Astrocyte (in vitro differentiated cells and primary cell): ENCODE data around the gene SALL2. TPM values are rescaled to one million over a fixed set of nuclear protein-coding genes. Genes with fewer than 3 reads are reported as not detected.

Experiments
- DNase-seq: peaks from one replicate; pipeline ENCODE4 v3.0.0-alpha.2; 2010; ENCODE audit warnings: low read depth
- FAIRE-seq: peaks from 2 replicates; lab custom pipeline; 2011; peaks lifted over from hg19 to GRCh38; lab: Jason Lieb, UNC
- H2AFZ ChIP-seq: 2 replicates; pipeline ENCODE4 v1.6.0; 2012; ENCODE audit warnings: low read depth, low read length, inconsistent platforms
- H3K27ac ChIP-seq: 2 replicates; pipeline ENCODE4 v1.5.1; 2011; ENCODE audit warnings: low read depth, low read length, inconsistent platforms
- H3K27me3 ChIP-seq: 2 replicates; pipeline ENCODE4 v1.6.0; 2011; ENCODE audit warnings: low read length, inconsistent platforms; ENCODE audit not compliant: insufficient read depth
- H3K36me3 ChIP-seq: 2 replicates; pipeline ENCODE4 v1.5.1; 2011; ENCODE audit warnings: low read length, inconsistent platforms; ENCODE audit not compliant: insufficient read depth
- H3K4me1 ChIP-seq: 2 replicates; pipeline ENCODE4 v1.5.1; 2011; ENCODE audit warnings: low read length, inconsistent platforms; ENCODE audit not compliant: insufficient read depth
- H3K4me2 ChIP-seq: 2 replicates; pipeline ENCODE4 v1.6.0; 2012; ENCODE audit warnings: low read length, inconsistent platforms
- H3K4me3 ChIP-seq: 2 replicates; pipeline ENCODE4 v1.5.1; 2011; ENCODE audit warnings: low read depth, mild to moderate bottlenecking, low read length, inconsistent platforms; ENCODE audit not compliant: insufficient read depth
- H3K79me2 ChIP-seq: 2 replicates; pipeline ENCODE4 v1.6.0; 2012; ENCODE audit warnings: mild to moderate bottlenecking, low read length, inconsistent platforms; ENCODE audit not compliant: insufficient read depth
- H3K9ac ChIP-seq: 2 replicates; pipeline ENCODE4 v1.6.0; 2012; ENCODE audit warnings: mild to moderate bottlenecking, low read length, inconsistent platforms
- H3K9me3 ChIP-seq: 2 replicates; pipeline ENCODE4 v1.5.1; 2012; ENCODE audit warnings: low read depth, mild to moderate bottlenecking, low read length, inconsistent platforms; ENCODE audit not compliant: insufficient read depth
- H4K20me1 ChIP-seq: 2 replicates; pipeline ENCODE4 v1.6.0; 2012; ENCODE audit warnings: low read length, inconsistent platforms; ENCODE audit not compliant: insufficient read depth
- H3K27ac Mint-ChIP-seq: one replicate; pipeline ENCODE4 v1.8.0; 2021; ENCODE audit warnings: mild to moderate bottlenecking, mixed read lengths; ENCODE audit not compliant: unreplicated experiment
- H3K27me3 Mint-ChIP-seq: one replicate; pipeline ENCODE4 v1.8.0; 2021; ENCODE audit warnings: low read depth, mixed read lengths; ENCODE audit not compliant: unreplicated experiment
- H3K36me3 Mint-ChIP-seq: one replicate; pipeline ENCODE4 v1.8.0; 2021; ENCODE audit warnings: low read depth, mixed read lengths; ENCODE audit not compliant: unreplicated experiment
- H3K4me1 Mint-ChIP-seq: one replicate; pipeline ENCODE4 v1.8.0; 2021; ENCODE audit warnings: low read depth, mixed read lengths; ENCODE audit not compliant: unreplicated experiment
- H3K4me3 Mint-ChIP-seq: one replicate; pipeline ENCODE4 v1.8.0; 2021; ENCODE audit warnings: mild to moderate bottlenecking, moderate library complexity, mixed read lengths; ENCODE audit not compliant: unreplicated experiment
- H3K9me3 Mint-ChIP-seq: one replicate; pipeline ENCODE4 v1.8.0; 2021; ENCODE audit warnings: mild to moderate bottlenecking, mixed read lengths; ENCODE audit not compliant: unreplicated experiment
- EZH2 ChIP-seq: IDR thresholded peaks from 2 replicates; pipeline ENCODE4 v1.6.1; 2012; ENCODE audit warnings: mild to moderate bottlenecking, low read length, inconsistent platforms; ENCODE audit not compliant: insufficient read depth
- total RNA-seq: library from RNA; stranded (reverse); gene quantifications from 2 replicates; pipeline ENCODE4 v1.2.1, GENCODE V29; 2021
- TF ChIP-seq, protein P1 (sequence below): IDR thresholded peaks from 2 replicates; pipeline ENCODE4 v1.5.1; 2011; ENCODE audit warnings: low read depth, mild to moderate bottlenecking, inconsistent platforms, low read length, moderate library complexity; ENCODE audit not compliant: insufficient read depth

Gene SALL2
- total RNA-seq, 1 donor from 2014 or later, result 34.5 TPM

DNA sequence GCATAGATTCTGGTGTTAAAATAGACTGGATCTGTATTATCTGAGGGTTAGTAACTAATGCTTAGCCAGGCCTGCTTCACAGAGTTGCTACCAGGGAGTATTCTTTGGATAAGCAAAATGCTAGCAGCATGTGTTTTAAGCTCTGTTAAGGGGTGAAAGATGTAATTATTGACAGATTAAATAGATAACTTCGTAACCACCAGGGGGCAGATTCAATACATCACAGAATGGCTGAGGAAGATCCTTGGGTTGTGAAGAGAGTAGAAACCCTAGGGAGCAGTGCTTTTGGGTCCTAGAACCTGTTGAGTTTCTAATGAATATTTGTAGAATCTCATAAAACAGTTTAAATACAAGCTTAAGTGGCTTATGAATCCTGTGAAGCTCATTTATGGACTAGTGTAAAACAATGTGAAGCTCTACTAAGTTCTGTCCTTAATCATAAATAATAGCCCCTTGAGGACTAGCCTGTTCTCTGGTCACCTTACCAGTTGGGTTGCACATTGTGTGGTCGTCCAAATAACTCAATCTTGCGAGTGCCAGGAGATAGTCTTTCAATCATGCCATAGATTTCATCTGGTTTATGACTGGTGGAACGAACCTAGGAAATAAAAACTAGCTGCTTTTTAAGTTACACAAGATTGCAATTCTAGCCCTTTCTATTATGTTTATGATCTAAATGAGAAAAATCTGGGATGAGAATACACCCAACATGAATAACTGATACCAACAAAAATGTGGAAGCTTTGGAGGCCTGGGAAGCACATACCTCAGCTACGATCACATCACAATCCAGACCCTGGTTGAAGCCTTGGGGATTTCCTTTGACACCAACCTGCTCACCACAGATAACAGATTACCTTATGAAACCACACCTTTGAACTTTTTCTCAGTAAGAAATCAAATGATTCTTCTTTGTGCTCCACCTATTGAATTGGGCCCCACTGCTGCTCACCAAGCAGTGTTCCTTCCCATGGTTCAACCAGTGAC, 27.3 kb downstream of the SALL2 start:
- H3K79me2 ChIP-seq, result peaks cover 7% of the 10 kb centered on the region
- FAIRE-seq, result no peak
- H3K27ac ChIP-seq, result peak overlapping the region; percentile 8
- H3K4me2 ChIP-seq, result no peak overlapping the region
- DNase-seq, result peak; percentile 16
- H2AFZ ChIP-seq, result no peak overlapping the region
- no peaks in the 10 kb centered on the region for H3K9me3 Mint-ChIP-seq
- no peak overlapping the region for H3K4me3 ChIP-seq
- no peaks in the 10 kb centered on the region for H3K4me1 ChIP-seq
- no peaks in the 10 kb centered on the region for H3K27me3 ChIP-seq
- no peak overlapping the region for H3K4me3 Mint-ChIP-seq
- H3K27me3 Mint-ChIP-seq, result no peaks in the 10 kb centered on the region
- peaks cover 8% of the 10 kb centered on the region for H4K20me1 ChIP-seq
- H3K4me1 Mint-ChIP-seq, result peaks cover 23% of the 10 kb centered on the region
- H3K9me3 ChIP-seq, result no peaks in the 10 kb centered on the region
- H3K9ac ChIP-seq, result no peak overlapping the region
- peaks cover 34% of the 10 kb centered on the region for H3K36me3 Mint-ChIP-seq
- peak overlapping the region; percentile 93 for H3K27ac Mint-ChIP-seq
- H3K36me3 ChIP-seq, result peaks cover 66% of the 10 kb centered on the region
- TF ChIP-seq EZH2, result no peak
- TF ChIP-seq, protein P1, sequence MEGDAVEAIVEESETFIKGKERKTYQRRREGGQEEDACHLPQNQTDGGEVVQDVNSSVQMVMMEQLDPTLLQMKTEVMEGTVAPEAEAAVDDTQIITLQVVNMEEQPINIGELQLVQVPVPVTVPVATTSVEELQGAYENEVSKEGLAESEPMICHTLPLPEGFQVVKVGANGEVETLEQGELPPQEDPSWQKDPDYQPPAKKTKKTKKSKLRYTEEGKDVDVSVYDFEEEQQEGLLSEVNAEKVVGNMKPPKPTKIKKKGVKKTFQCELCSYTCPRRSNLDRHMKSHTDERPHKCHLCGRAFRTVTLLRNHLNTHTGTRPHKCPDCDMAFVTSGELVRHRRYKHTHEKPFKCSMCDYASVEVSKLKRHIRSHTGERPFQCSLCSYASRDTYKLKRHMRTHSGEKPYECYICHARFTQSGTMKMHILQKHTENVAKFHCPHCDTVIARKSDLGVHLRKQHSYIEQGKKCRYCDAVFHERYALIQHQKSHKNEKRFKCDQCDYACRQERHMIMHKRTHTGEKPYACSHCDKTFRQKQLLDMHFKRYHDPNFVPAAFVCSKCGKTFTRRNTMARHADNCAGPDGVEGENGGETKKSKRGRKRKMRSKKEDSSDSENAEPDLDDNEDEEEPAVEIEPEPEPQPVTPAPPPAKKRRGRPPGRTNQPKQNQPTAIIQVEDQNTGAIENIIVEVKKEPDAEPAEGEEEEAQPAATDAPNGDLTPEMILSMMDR, result peak; percentile 43

GRCh38 chr14:21496453-21496852, 29.7 kb downstream of the SALL2 start:
- no peak for TF ChIP-seq EZH2
- TF ChIP-seq, protein P1, result no peak
- Histone ChIP-seq H3K9me3 (no peaks in the 10 kb centered on the region), H3K79me2 (no peaks in the 10 kb centered on the region), H3K4me3 (no peak overlapping the region), H3K4me2 (no peak overlapping the region), H3K27ac (no peak overlapping the region), H3K9ac (no peak overlapping the region), H3K36me3 (peaks cover 56% of the 10 kb centered on the region), H2AFZ (no peak overlapping the region), H3K27me3 (no peaks in the 10 kb centered on the region), H4K20me1 (peaks cover 8% of the 10 kb centered on the region), H3K4me1 (no peaks in the 10 kb centered on the region)
- peaks cover 38% of the 10 kb centered on the region for H3K36me3 Mint-ChIP-seq
- H3K27me3 Mint-ChIP-seq, result no peaks in the 10 kb centered on the region
- H3K4me1 Mint-ChIP-seq, result peaks cover 23% of the 10 kb centered on the region
- no peaks in the 10 kb centered on the region for H3K9me3 Mint-ChIP-seq
- no peak overlapping the region for H3K4me3 Mint-ChIP-seq
- no peak for FAIRE-seq
- DNase-seq, result no peak
- no peak overlapping the region for H3K27ac Mint-ChIP-seq
